GM19324 (cell line): ENCODE results near the gene CNTNAP5.

Experiments used
- ATAC-seq: cut with Tn5 transposase; IDR thresholded peaks from one replicate; pipeline ENCODE4 v1.9.1; 2021; ENCODE audit warnings: mild to moderate bottlenecking, moderate library complexity; ENCODE audit not compliant: unreplicated experiment, low FRiP score

CNTNAP5 gene

DNA sequence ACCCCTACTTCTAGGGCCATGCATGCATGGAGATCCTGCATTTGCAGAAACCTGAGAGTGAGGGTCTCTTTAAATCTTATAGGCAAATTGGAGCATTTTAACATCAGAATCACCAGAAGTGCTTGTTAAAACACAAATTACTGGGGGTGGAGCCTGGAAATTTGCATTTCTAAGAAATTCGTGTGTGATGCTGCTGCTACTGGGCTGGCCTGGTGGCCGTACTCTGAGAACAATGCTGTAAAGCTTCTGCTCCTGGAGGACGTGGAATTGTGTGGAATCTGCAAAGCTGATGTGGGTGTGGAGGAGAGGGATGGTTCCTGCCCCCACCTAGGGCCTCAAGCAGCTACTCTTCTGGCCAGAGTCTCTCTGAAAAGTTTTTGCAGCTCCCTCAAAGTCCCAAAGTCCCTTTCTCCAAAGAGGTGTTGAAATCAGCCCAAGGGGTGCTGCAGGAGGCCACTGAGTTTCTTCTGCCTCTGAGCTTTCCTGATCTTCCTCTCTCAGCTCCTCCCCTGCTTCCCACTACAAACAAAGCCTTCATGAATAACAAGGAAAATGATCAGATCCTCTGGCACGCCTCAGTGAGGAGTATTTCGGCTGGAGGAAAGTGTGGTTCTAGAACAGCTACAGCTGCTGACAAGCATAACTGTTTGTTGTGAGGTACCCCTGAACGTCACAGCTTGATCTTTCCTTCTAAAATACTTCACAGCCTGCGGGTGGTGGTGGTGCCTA is 508.3 kb downstream of the CNTNAP5 start:
- ATAC-seq: no peak

DNA sequence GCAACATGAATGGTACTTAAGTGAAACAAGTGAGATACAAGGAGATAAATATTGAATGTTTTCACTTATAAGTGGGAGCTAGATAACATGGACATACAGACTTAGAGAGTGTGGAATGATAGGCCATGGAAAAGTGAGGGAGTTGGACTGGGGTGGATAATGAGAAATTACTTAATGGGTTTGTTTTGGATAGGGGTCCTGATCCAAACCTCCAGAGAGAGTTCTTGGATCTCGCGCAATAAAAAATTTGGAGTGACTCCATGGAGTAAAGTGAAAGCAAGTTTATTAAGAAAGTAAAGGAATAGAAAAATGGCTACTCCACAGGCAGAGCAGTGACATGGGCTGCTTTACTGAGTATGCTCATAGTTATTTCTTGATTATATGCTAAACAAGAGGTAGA is 508.9 kb downstream of the CNTNAP5 start:
- no peak for ATAC-seq

DNA sequence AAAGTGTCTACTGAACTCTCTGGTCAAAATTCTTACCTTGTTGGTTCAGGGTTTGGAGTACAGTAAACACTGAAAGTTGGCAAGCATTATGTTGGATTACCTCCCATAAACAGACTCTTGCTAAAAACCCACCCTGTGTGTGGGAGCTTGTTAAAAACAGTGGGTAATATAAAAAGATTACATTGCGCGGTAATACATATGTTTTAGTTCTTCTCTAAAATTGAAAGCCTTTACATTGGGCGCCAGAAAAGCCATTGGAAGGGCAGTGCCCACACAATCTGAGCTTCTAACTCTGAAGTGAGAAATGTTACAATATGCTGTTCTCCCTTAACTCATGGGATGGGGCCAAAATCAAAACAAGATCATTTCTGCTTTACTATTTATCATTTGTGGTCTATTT is 510.7 kb downstream of the CNTNAP5 start:
- no peak for ATAC-seq

DNA sequence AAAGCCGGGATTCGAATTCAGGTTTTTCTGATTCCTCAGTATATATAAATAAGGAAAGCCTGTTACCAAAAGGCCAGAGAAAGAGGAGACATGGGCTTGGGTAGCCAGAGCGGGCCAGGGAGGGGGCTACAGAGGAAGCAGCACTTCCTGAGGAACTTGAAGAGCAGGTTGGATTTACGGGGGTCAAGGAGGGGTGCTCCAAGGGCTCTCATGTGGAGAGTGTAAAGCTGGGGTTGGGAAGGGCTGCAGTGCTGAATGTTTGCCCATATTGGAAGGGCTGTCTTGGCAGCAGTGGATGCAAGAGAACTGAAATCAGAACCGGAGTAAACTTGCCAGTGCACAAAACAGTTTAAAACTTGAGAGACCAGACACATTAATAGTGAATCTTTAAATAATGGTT is 511.5 kb downstream of the CNTNAP5 start:
- ATAC-seq: no peak

DNA sequence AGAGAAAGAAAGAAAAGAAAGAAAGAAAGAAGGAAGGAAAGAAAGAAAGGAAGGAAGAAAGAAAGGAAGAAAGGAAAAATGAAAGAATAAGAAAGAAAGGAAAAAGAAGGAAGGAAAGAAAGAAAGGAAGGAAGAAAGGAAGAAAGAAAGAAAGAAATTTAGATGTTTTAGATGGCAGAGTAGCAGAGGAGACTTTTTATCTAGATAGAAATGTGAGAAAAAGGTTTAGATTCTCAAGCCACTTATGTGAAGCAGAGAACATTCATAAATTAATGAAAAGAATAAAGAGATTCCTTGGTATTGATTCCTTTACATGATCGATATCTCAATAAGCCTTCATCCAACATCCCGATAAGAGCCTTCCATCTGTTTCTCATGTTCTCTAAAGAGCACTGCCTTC is 513.5 kb downstream of the CNTNAP5 start:
- no peak for ATAC-seq

DNA sequence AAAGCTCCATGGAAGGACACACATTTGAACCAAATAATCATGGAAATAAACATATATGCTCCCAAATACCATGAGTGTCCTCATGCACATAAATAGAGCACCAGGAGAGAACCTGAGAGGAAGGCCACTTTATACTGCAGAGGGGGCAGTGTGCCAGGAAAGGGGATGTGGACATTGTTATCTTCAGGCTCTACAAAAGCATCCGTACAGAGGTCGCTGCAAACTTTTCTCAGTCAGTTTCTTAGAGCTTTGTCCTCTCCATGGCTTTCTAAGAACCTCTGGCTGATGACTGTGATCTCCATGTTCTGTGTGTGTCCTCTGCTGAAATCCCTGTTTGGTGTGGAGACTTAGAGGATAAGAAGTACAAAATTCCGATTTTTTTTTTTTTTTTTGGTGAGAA is 515.7 kb downstream of the CNTNAP5 start:
- no peak for ATAC-seq

DNA sequence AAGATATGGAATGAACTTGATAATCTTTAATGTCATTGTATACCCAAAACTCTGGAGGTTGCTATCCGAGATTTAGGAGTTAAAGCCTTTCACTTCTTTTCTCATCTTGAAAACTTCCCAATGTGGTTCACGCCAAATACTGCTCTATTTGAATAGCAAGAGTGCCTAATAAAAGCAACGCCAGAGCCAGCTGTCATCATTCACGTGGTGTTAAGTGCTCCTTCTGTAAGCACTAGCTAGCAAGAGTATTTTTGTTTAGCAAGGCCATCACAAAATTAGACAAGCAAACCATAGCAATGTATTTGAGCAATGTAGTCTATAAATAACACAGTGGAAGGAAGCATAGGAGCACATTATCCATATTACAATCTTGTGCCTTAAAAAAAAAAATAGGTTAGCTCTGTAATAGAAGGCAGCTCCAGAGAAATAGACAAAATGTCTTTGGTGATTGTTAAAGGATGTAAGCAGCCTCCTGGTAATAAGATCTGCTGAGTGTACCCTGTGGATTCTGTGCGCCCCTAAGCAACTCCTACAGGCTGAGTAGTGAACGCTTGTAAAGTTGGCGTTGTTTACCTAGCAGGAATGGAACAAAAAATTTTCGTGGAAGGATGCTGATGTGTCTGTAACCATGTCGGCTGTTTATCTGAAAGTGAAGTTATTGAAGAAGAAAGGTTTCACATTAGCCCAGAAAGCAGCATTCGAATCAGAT is 518.0 kb downstream of the CNTNAP5 start:
- ATAC-seq: no peak

DNA sequence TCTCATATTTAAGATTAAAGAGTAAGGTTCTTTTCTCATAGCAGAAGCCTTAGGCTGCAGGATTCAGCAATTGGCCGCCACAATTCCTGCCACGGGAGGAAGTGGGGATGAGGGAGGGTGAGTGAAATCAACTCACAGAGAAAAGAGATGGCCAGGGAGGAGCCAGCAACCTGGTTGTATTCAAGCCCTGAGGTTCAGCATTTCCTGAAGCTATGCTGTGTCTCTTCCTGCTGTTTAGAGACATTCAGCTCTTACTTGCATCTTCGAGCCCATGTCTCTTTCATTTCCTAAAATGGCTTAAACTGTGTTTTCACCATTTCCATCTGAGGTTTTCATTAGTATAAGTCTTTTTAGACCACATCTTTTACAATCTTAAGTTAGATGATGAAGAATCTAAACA is 522.6 kb downstream of the CNTNAP5 start:
- ATAC-seq: no peak

DNA sequence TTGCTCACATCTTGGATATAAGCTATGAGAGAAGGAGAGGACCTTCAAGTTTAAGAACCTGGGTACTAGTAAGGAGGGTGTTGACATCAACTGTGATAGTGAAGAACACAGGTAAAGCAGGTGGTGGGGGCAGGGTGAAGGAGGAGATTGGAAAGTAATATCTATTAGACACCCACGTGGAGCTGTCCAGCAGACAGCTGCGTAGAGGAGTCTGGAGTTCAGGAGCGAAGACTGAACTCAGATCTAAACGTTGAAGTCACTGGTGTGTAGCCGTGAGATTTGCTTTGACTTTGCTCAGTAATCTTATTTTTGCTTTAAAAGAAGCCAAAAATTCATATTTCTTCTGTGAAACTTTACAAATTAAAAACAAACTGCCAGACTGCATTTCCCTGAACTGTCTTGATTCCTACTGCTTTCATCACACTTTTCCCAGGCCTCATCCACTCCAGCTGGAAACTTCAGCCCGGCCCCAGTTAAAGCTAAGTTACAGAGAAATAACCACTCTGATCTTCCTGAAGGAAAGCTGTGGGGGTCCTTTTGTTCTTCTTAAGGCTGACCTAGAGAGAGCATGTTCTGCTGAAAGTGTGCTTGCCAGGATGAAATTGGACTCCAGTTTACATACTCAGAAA is 533.3 kb downstream of the CNTNAP5 start:
- ATAC-seq: no peak

DNA sequence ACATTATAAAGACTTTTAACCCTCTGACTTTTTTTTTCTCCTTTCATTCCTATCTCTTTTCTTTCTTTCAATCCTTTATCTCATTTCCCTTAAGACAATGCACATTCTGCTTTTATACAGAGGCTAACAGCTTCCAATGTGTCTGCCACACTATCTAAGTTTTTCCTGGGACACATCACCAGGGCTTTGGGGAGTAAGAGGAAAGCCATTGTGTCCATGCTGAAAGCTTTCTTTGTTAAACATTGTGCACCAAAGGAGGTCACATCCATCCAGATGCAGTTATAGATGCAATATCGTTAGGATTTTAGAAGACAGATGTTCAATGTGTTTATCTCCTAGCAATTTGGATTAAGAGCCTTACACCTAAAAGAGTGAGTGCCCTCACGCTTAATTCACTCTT is 534.1 kb downstream of the CNTNAP5 start:
- ATAC-seq: no peak

DNA sequence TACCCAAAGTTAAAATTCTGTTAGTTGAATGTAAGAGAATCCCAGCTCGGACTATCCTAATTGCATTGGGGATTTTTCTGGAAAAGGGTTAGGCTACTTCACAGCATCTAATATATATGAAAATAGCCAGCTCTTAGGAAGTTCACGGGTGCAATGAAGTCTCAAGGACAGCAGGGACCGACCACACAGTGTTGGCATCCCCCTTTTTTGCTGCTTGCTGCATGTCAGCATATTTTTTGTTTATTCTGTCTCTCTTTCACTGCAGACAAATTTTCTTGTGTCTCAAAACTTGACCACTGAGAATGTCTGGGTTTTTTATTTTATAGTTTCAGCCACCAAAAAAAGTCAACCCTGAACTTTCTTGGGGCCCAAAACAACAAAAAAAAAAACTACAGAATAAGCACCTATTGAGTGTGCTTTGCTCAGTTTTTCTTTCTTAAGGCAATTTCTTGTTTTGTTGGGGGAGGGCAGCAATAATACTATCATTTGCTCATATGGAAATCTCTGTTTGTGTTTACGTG is 535.6 kb downstream of the CNTNAP5 start:
- ATAC-seq: no peak

DNA sequence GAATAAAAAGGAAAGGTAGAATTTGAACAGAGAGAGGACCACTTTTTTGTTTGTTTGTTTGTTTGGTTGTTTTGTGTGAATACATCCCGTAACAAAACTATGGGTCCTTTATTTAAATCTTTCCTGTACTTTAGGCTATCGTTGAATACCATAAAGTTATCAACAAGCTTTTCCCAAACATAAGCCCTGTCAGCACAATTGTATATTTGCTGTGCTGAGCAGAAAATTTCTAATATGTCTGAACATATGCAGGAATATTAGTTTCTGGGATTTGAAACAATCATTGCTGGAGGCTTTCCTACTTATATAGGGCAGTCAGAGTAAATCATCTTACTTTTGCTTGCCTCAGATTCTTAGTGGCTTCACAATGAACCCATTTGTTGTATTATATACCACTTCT is 536.4 kb downstream of the CNTNAP5 start:
- ATAC-seq: no peak

DNA sequence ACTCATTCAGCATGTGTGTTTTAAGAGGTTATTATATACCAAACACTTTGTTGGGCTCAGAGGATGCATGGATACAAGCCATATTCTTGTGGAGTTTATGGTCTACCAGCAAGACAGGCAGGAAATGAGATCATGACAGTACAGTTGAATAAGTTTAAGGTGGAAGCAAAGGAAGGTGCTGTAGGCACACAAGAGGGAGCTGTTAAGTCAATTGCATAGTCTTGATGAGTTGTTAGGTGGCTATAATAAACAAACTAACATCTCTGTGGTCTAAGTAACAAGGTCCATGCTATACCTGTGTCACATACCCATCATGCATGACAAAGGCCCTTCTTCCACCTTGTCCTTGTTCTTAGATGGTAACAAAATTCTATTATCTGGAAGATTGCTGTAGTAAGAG is 538.3 kb downstream of the CNTNAP5 start:
- no peak for ATAC-seq

DNA sequence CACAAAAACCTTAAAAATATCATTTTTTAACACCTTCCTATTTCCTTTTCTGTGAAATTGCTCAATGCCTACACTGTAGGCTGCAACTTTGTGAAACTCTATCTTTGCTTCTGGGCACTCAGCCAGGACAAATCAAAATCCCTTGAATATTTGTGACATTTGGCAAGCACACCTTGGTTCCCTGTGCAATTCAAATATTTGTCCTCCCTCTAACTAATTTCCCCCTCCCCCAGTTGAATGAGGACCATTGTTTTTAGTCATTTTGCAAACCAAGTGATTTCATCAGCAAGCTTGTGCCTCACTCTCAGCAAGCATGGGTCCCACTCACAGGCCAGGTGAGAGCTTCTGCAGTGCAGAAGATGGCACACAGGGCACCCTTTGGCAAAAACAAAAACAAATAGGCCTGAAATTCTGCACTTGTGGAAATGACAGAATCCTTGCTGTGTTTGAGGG is 541.5 kb downstream of the CNTNAP5 start:
- no peak for ATAC-seq

DNA sequence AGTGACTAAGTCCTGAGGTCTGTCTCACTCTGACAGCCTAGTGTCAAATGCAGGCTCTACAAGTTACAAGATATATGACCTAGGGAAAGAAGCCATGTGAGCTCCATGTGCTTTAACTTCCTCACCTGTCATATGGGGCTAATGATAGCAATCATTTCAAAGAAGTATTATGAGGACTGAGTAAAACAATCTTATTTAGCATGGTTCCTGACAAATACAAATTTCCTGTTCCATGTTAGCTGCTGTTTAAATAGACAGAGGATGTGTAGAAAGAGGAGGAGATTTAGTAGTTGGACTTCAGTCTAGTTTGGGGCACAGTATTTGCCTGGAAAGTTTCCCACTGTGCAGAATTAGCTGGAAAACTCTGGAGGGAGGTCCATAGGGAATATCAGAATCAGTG is 545.8 kb downstream of the CNTNAP5 start:
- no peak for ATAC-seq

DNA sequence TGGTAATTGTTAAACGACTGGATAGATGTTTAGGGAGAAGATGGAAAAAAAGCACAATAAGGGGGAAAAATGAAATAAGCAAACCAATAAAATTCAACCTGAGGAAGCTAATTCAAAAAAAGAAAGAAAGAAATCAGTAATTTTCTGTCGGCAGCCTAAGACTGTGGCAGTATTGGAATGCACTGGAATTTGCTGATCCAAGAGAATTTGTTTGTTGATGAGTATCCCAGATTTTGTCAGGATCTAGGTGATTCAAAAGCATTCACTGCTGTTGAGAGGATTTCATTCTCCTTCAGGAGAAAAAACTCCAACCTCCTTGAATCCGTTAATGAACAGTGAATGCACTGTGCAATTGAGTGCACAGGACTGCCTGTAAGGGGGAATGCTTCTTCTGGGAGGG is 546.7 kb downstream of the CNTNAP5 start:
- ATAC-seq: no peak

DNA sequence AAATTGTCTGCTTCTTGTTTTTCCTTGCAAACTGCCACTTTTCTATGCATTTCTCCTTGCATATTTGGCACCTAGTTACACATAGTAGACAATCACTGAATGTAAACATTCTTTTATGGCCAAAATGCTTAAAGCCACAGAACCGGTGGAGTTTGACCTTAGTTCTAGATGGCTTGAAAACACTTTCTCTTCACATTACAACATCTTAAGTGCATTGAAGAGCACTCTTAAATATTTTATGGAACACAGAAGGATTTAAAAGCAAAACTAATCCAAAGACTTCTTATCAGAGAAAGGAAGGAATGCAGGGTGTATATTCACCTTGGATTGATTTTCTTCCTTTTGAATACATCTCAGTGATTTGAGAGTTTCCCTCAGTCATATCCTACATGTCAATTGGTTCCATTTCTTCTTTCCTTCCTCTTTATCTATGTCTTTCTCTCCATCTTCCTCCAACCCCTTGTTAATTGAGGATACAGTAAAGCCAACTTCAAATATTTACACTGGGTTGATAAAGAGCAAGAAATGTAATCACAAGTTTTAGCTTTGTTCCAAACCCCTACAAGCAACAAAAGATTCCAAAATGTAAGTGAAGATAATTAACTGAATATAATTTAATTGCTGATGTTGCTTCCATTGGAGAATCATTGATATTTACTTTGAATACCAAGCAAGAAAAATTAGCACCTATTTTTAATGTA is 548.0 kb downstream of the CNTNAP5 start:
- no peak for ATAC-seq

DNA sequence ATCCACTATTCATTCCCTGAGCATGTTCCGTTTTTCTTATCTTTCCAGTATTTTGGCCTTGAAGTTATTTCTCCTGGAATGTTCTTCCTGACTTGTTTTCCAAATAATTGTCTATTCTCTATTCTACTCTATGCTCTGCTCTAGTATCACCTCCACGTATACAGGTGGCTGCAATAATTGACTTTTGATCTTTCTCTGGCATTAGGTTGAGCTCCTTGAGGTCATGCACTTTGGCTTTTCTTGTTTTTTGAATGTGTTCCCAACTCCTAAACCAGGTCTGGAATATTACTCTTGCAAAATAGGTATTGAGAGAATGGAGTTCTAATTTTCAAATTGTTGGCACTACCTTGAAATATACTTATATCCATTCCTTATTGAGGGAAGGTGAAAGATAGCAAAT is 550.4 kb downstream of the CNTNAP5 start:
- no peak for ATAC-seq

DNA sequence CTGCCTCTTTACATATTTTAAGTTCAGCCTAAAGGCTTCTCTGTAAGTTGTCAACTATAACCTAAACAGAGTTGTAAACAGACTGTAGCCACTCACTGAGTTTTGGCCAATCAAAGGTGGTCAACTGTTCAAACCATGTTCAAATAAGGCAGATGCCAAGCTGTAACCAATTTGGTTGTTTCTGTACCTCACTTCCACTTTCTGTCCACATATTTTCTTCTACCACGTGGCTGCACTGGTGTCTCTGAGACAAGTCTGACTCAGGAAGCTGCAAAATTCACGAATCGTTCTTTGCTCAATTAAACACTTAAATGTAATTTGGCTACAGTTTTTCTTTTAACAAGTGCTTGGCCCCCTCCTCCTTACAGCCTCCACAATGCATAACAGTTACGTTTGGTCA is 555.2 kb downstream of the CNTNAP5 start:
- ATAC-seq: no peak

DNA sequence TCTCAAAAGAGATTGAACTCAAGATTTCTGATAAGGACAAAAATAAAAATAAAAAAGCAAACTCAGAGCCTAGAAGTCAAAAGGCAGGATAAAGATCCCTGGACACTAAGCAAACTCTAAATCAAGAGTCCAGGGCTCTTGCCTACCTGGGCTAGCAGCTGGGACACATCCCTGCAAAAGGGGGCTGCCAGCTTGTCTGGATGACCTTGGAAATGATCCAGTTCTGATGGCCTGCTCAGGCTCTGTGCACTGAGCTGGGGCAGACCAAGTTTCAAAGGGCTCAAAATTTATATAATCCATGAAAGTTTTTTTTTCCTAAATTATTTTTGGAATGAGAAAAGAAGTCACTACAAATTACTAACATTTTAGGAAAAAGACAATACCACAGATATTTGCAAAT is 557.3 kb downstream of the CNTNAP5 start:
- ATAC-seq: no peak

DNA sequence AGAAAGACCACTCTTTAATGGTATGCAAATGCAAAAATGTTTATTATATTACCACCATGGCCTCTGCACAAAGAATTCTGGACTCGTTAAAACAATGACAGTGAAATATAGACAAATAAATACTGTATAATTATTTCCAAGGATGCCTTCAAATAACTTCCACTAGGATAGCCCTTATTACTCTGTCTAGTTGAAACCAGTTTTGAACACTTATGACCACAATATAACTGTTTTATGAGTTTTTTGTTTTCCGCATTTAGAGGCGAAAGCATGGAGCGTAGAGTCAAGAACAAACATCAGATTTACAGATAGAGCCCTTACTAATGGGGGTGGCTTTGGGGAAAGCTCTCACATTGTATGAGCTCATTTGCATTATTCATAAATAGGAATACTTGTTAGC is 559.5 kb downstream of the CNTNAP5 start:
- no peak for ATAC-seq
